Activated CD8-positive, alpha-beta T cell treated with anti-CD3 and anti-CD28 coated beads, Interleukin-2, amount 10 ng/mL, durations not matched to agents 7 days and 5 days (primary cell): ENCODE data around the gene D2HGDH. TPM values are rescaled to one million over a fixed set of nuclear protein-coding genes. Genes with fewer than 3 reads are reported as not detected.
"Not testable (repeated sequence)": the region's sequence is repeated elsewhere in the genome, so short reads cannot be mapped to it uniquely, and the experiment has no call there.

ENCODE experiments used
- ATAC-seq: fragments of 150-1000 bp; cut with Tn5 transposase; one replicate; pipeline ENCODE4 v1.10.0; 2021; ENCODE audit warnings: moderate library complexity
- CTCF ChIA-PET: fragments of 350-600 bp; sonication (Branson Sonifier 250); formaldehyde crosslinking; loops from one replicate; lab custom pipeline; 2021; ENCODE audit warnings: antibody characterized with exemption; lab: Charles Lee
- POLR2A ChIA-PET: fragments of 350-600 bp; sonication (Branson Sonifier 250); formaldehyde crosslinking; loops from one replicate; lab custom pipeline; 2021; ENCODE audit warnings: antibody characterized with exemption; lab: Charles Lee
- DNase-seq: peaks from one replicate; pipeline ENCODE4 v3.0.0-alpha.2; 2020
- H3K27ac Mint-ChIP-seq: one replicate; pipeline ENCODE4 v1.8.0; 2021; ENCODE audit warnings: mild to moderate bottlenecking, mixed read lengths
- H3K27me3 Mint-ChIP-seq: one replicate; pipeline ENCODE4 v1.8.0; 2021; ENCODE audit warnings: low read depth, mixed read lengths
- H3K36me3 Mint-ChIP-seq: one replicate; pipeline ENCODE4 v1.8.0; 2021; ENCODE audit warnings: low read depth, mixed read lengths
- H3K4me1 Mint-ChIP-seq: one replicate; pipeline ENCODE4 v1.8.0; 2021; ENCODE audit warnings: low read depth, mixed read lengths
- H3K4me3 Mint-ChIP-seq: one replicate; pipeline ENCODE4 v1.8.0; 2021; ENCODE audit warnings: mild to moderate bottlenecking, mixed read lengths
- H3K9me3 Mint-ChIP-seq: one replicate; pipeline ENCODE4 v1.8.0; 2022; ENCODE audit warnings: mixed read lengths; ENCODE audit not compliant: insufficient read depth
- total RNA-seq, 2 experiments: library from RNA; stranded (reverse); gene quantifications; one replicate each; pipeline ENCODE4 v1.2.3, GENCODE V29; 2021

Gene D2HGDH
- total RNA-seq, 2 experiments from 2014 or later: 26.3 to 28.0 TPM

GRCh38 chr2:241798631-241799521 is 64.4 kb downstream of the D2HGDH start:
- POLR2A ChIA-PET: no interaction called here
- peaks cover 4% of the 10 kb centered on the region for H3K4me1 Mint-ChIP-seq
- ATAC-seq: no peak

GRCh38 chr2:241799522-241800197 is 65.2 kb downstream of the D2HGDH start:
- no peak overlapping the region for H3K4me3 Mint-ChIP-seq
- CTCF ChIA-PET: no interaction called here

More at GRCh38 chr2:241798631-241799521, 64.4 kb downstream of the D2HGDH start:
- CTCF ChIA-PET: no interaction called here
- no peak for DNase-seq
- Mint-ChIP-seq H3K4me3 (no peak overlapping the region), H3K36me3 (no peaks in the 10 kb centered on the region), H3K27me3 (peaks cover 3% of the 10 kb centered on the region), H3K9me3 (no peaks in the 10 kb centered on the region), H3K27ac (no peak overlapping the region)

GRCh38 chr2:241800198-241800903 is 65.9 kb downstream of the D2HGDH start:
- peak; percentile 19 for DNase-seq
- CTCF ChIA-PET, H3K36me3 Mint-ChIP-seq, H3K27me3 Mint-ChIP-seq, H3K4me3 Mint-ChIP-seq, ATAC-seq, H3K27ac Mint-ChIP-seq, H3K9me3 Mint-ChIP-seq, POLR2A ChIA-PET: not testable (repeated sequence)
- H3K4me1 Mint-ChIP-seq: peaks cover 13% of the 10 kb centered on the region

More at GRCh38 chr2:241799522-241800197, 65.2 kb downstream of the D2HGDH start:
- DNase-seq (peak; percentile 19), ATAC-seq (no peak)
- POLR2A ChIA-PET: no interaction called here
- no peaks in the 10 kb centered on the region for H3K36me3 Mint-ChIP-seq
- peaks cover 3% of the 10 kb centered on the region for H3K27me3 Mint-ChIP-seq
- no peak overlapping the region for H3K27ac Mint-ChIP-seq
- peaks cover 10% of the 10 kb centered on the region for H3K4me1 Mint-ChIP-seq
- H3K9me3 Mint-ChIP-seq: no peaks in the 10 kb centered on the region

- Mint-ChIP-seq H3K27me3 (peaks cover 3% of the 10 kb centered on the region), H3K36me3 (no peaks in the 10 kb centered on the region), H3K27ac (no peak overlapping the region), H3K9me3 (no peaks in the 10 kb centered on the region), H3K4me3 (no peak overlapping the region), H3K4me1 (peaks cover 13% of the 10 kb centered on the region)
- ChIA-PET CTCF (no interaction called here), POLR2A (no interaction called here)
- no peak for ATAC-seq
- DNase-seq: no peak
Observed at GRCh38 chr2:241801611-241802420, 67.4 kb downstream of the D2HGDH start.

DNA sequence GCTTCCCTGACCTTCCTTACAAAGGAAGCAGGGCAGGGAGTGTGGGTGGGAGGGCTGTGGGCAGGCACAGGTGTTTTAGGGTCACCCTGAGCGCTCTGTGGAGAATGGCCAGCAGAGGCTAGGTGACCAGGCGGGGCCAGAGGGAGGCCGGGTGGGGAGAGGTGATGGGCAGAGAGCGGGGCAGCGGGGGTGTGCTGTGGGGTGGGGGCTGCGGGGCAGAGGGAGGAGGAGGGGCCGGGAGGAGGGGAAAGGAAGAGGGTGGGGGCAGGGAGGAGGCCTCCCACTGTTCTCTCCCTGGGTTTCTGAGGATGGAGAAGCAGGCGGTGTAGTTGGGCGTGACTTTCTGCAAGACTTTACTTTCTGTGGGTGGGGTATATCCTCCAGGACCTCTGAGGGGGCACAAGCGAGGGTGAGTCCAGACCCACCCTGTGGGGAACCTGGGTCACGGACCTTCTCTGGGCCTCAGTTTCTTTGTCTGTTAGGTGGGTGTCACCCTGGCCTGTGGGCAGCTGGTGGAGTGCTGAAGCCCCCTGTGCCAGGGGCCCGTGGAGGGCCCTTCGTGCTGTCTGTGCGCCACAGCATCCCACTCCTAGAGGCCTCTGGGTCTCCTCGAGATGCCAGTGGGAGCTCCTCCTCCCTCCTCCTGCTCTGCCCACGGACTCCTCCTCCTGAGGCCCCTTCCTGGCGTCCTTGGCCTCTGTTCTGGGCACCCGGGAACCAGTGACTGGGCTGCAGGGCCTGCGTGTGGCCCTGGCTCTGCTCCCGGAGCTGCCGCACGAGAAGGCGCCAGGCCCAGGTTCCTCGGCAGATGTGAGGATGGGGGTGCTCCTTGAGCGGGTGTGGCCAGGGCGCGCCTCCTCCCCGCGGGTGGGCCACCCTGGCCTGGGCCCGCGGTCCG is 68.2 kb downstream of the D2HGDH start:
- ChIA-PET CTCF (interaction anchor here (1.4 kb wide), 1 partner anchor 76 kb away, joined by 4 read pairs; no protein-coding TSS in a partner anchor), POLR2A (no interaction called here)
- Mint-ChIP-seq H3K4me3 (no peak overlapping the region), H3K27ac (no peak overlapping the region), H3K27me3 (peaks cover 3% of the 10 kb centered on the region), H3K36me3 (no peaks in the 10 kb centered on the region), H3K4me1 (peaks cover 13% of the 10 kb centered on the region), H3K9me3 (no peaks in the 10 kb centered on the region)
- ATAC-seq: no peak
- DNase-seq: no peak

DNA sequence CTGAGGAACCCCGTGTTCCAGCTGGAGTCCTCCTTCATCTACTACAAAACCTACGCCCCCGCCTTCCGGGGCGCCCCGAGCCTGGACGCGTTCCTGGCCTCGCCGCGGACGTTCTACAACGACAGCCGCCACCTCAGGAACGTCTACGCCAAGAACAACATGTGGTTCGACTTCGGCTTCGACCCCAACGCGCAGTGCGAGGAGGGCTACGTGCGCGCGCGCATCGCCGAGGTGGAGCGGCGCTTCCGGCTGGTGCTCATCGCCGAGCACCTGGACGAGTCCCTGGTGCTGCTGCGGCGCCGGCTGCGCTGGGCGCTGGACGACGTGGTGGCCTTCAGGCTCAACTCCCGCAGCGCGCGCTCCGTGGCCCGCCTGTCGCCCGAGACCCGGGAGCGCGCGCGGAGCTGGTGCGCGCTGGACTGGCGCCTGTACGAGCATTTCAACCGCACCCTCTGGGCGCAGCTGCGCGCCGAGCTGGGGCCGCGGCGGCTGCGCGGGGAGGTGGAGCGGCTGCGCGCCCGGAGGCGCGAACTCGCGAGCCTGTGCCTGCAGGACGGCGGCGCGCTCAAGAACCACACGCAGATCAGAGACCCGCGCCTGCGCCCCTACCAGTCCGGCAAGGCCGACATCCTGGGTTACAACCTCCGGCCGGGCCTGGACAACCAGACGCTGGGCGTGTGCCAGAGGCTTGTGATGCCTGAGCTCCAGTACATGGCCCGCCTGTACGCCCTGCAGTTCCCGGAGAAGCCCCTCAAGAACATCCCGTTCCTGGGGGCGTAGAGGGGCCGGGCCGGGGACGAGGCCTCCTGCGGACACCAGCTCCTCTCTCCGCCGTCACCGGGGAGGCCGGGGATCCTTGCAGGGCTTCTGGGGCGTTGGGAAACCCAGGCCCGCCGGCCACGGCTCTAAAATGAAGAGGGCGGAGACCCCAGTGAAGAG is 69.2 kb downstream of the D2HGDH start:
- DNase-seq (peak; percentile 69), ATAC-seq (peak; percentile 77)
- peaks cover 13% of the 10 kb centered on the region for H3K4me1 Mint-ChIP-seq
- CTCF ChIA-PET: interaction anchor here (1.0 to 2.1 kb wide), 4 partner anchors 16 to 412 kb away, joined by 3 to 7 read pairs (median 4); no protein-coding TSS in a partner anchor
- peak overlapping the region; percentile 68 for H3K4me3 Mint-ChIP-seq
- no peaks in the 10 kb centered on the region for H3K9me3 Mint-ChIP-seq
- H3K27me3 Mint-ChIP-seq: peaks cover 3% of the 10 kb centered on the region
- no peaks in the 10 kb centered on the region for H3K36me3 Mint-ChIP-seq
- POLR2A ChIA-PET: interaction anchor here (1.8 kb wide), 1 partner anchor 65 kb away, joined by 6 read pairs; no protein-coding TSS in a partner anchor
- peak overlapping the region; percentile 82 for H3K27ac Mint-ChIP-seq

DNA sequence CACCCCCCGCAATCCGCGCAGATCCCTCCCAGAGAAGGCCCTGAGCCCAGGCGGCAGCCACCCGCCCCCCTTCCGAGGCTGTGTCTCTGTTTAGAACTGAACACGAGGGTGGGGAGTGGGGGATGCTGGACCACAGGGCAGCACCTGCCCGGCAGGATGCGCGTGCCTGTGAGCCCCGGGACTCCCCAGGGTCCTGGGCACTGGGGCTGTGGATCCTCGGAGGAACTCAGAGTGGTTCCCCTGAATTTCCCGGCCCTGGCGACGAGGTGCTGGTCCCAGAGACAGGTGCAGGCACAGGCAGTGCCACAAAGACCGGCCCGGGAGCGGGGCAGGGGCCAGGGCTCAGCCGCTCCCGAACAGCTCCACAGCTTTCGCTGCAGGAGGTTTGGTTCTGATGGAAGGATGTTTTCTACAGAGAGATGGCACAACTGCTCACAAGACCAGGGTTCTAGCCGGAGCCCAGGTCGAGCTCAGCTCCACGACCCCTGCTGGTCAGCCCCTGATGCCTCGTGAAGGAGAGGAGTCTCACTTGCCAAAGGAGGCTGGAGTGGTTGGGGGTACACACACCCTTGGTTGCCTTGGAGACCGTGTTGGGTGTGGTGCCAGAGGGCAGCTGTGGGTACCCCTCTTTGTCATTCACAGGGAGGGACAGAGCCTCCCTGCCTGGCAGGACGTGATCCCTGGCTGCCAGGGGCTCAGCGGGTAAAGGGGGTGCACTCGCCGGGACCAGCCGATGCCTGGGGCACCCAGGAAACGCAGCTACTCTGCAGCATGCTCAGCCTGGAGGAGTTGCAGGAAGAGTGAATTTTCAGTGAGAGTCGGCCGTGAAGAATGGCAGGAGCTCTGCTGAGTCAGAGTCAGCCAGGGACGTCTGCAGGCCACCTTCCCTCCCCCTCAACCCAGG is 70.1 kb downstream of the D2HGDH start:
- ChIA-PET POLR2A (interaction anchor here (1.8 kb wide), 1 partner anchor 64 kb away, joined by 6 read pairs; no protein-coding TSS in a partner anchor), CTCF (interaction anchor here (1.0 to 2.1 kb wide), 4 partner anchors 17 to 413 kb away, joined by 3 to 7 read pairs (median 4); no protein-coding TSS in a partner anchor)
- no peaks in the 10 kb centered on the region for H3K9me3 Mint-ChIP-seq
- DNase-seq (peak; percentile 46), ATAC-seq (peak; percentile 46)
- peaks cover 3% of the 10 kb centered on the region for H3K27me3 Mint-ChIP-seq
- H3K36me3 Mint-ChIP-seq: no peaks in the 10 kb centered on the region
- peak overlapping the region; percentile 60 for H3K27ac Mint-ChIP-seq
- H3K4me1 Mint-ChIP-seq: peaks cover 17% of the 10 kb centered on the region
- H3K4me3 Mint-ChIP-seq: peak overlapping the region; percentile 68

DNA sequence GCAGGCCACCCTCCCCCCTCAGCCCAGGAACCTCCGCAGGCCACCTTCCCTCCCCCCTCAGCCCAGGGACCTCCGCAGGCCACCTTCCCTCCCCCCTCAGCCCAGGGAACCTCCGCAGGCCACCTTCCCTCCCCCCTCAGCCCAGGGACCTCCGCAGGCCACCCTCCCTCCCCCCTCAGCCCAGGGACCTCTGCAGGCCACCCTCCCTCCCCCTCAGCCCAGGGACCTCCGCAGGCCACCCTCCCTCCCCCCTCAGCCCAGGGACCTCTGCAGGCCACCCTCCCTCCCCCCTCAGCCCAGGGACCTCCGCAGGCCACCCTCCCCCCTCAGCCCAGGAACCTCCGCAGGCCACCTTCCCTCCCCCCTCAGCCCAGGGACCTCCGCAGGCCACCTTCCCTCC is 71.8 kb downstream of the D2HGDH start:
- POLR2A ChIA-PET, ATAC-seq, H3K27me3 Mint-ChIP-seq, DNase-seq, H3K9me3 Mint-ChIP-seq, H3K36me3 Mint-ChIP-seq, H3K27ac Mint-ChIP-seq, H3K4me3 Mint-ChIP-seq, CTCF ChIA-PET: not testable (repeated sequence)
- peaks cover 17% of the 10 kb centered on the region for H3K4me1 Mint-ChIP-seq
